8988T (cell line): Measurements from ENCODE around the gene GRIA3.

Experiments used
- DNase-seq: peaks from one replicate; pipeline ENCODE4 v3.0.0; 2011

Gene GRIA3

GRCh38 chrX:123184219-123184865 is at the start of gene GRIA3:
Gene GRIA3 (plus strand): TSS chrX:123184278. CDS start chrX:123184536, 258 bp downstream.
- no peak for DNase-seq

- DNase-seq, result no peak
Measured at GRCh38 chrX:123138473-123138872, 45.6 kb upstream of the GRIA3 start.

GRCh38 chrX:123140454-123140853 is 43.6 kb upstream of the GRIA3 start:
- no peak for DNase-seq

GRCh38 chrX:123140904-123141303 is 43.2 kb upstream of the GRIA3 start:
- no peak for DNase-seq

- DNase-seq, result no peak
Measured at GRCh38 chrX:123153846-123154335, 30.2 kb upstream of the GRIA3 start.

- no peak for DNase-seq
Measured at GRCh38 chrX:123155327-123155726, 28.8 kb upstream of the GRIA3 start.

GRCh38 chrX:123157586-123157985 is 26.5 kb upstream of the GRIA3 start:
- no peak for DNase-seq

GRCh38 chrX:123159403-123159802 is 24.7 kb upstream of the GRIA3 start:
- no peak for DNase-seq

GRCh38 chrX:123167621-123168020 is 16.5 kb upstream of the GRIA3 start:
- no peak for DNase-seq

GRCh38 chrX:123169247-123169901 is 14.7 kb upstream of the GRIA3 start:
- no peak for DNase-seq

- no peak for DNase-seq
Measured at GRCh38 chrX:123170546-123170945, 13.5 kb upstream of the GRIA3 start.

GRCh38 chrX:123171781-123172180 is 12.3 kb upstream of the GRIA3 start:
- DNase-seq, result no peak

GRCh38 chrX:123172869-123173268 is 11.2 kb upstream of the GRIA3 start:
- no peak for DNase-seq

- no peak for DNase-seq
Measured at GRCh38 chrX:123173833-123174232, 10.2 kb upstream of the GRIA3 start.

- DNase-seq, result no peak
Measured at GRCh38 chrX:123175366-123176122, 8.5 kb upstream of the GRIA3 start.

GRCh38 chrX:123181233-123181914 is 2.7 kb upstream of the GRIA3 start:
- no peak for DNase-seq

GRCh38 chrX:123184866-123185276 is 793 bp downstream of the GRIA3 start:
- no peak for DNase-seq

- DNase-seq, result no peak
Measured at GRCh38 chrX:123185721-123186120, 1.6 kb downstream of the GRIA3 start.

- DNase-seq, result no peak
Measured at GRCh38 chrX:123186801-123187200, 2.7 kb downstream of the GRIA3 start.

GRCh38 chrX:123188081-123188480 is 4.0 kb downstream of the GRIA3 start:
- DNase-seq, result no peak

GRCh38 chrX:123189338-123189737 is 5.3 kb downstream of the GRIA3 start:
- no peak for DNase-seq

- no peak for DNase-seq
Measured at GRCh38 chrX:123190096-123190495, 6.0 kb downstream of the GRIA3 start.

GRCh38 chrX:123193101-123193500 is 9.0 kb downstream of the GRIA3 start:
- DNase-seq, result no peak
